GM18517 (cell line): ENCODE results near the gene CPSF4.

ENCODE experiments used
- ATAC-seq: cut with Tn5 transposase; IDR thresholded peaks from one replicate; pipeline ENCODE4 v1.9.1; 2021; ENCODE audit warnings: mild to moderate bottlenecking, moderate library complexity; ENCODE audit not compliant: unreplicated experiment

CPSF4 gene

GRCh38 chr7:99446096-99446495 lies 7.4 kb downstream of the CPSF4 start:
- no peak for ATAC-seq

GRCh38 chr7:99447943-99448342 lies 9.2 kb downstream of the CPSF4 start:
- ATAC-seq = no peak

GRCh38 chr7:99448855-99449254 lies 10.1 kb downstream of the CPSF4 start:
- no peak for ATAC-seq

- no peak for ATAC-seq
These were observed 10.6 kb downstream of the CPSF4 start for GRCh38 chr7:99449326-99449725.

- no peak for ATAC-seq
These were observed 13.2 kb downstream of the CPSF4 start for GRCh38 chr7:99451936-99452335.

- ATAC-seq = no peak
These were observed 13.8 kb downstream of the CPSF4 start for GRCh38 chr7:99452541-99452940.

GRCh38 chr7:99453105-99453504 lies 14.4 kb downstream of the CPSF4 start:
- ATAC-seq = no peak

GRCh38 chr7:99455874-99456273 lies 17.1 kb downstream of the CPSF4 start:
- ATAC-seq = no peak

- ATAC-seq = no peak
These were observed 17.5 kb downstream of the CPSF4 start for GRCh38 chr7:99456288-99456687.

- no peak for ATAC-seq
These were observed 18.4 kb downstream of the CPSF4 start for GRCh38 chr7:99457050-99457649.

- no peak for ATAC-seq
These were observed 19.1 kb downstream of the CPSF4 start for GRCh38 chr7:99457650-99458493.

- ATAC-seq = no peak
These were observed 20.3 kb downstream of the CPSF4 start for GRCh38 chr7:99459087-99459486.

GRCh38 chr7:99460651-99461050 lies 21.9 kb downstream of the CPSF4 start:
- no peak for ATAC-seq

GRCh38 chr7:99461221-99461620 lies 22.5 kb downstream of the CPSF4 start:
- no peak for ATAC-seq

- ATAC-seq = no peak
These were observed 26.7 kb downstream of the CPSF4 start for GRCh38 chr7:99465421-99465768.

GRCh38 chr7:99468336-99468918 lies 29.7 kb downstream of the CPSF4 start:
- no peak for ATAC-seq

- ATAC-seq = no peak
These were observed 30.8 kb downstream of the CPSF4 start for GRCh38 chr7:99469381-99470065.

- peak; percentile 73 for ATAC-seq
These were observed 34.0 kb downstream of the CPSF4 start, which contains the start of gene ZNF789 for GRCh38 chr7:99472561-99473314. ZNF789 (plus strand) TSS chr7:99472890; CDS start chr7:99476457, 3,567 bp downstream.

- ATAC-seq = peak; percentile 8
These were observed 34.5 kb downstream of the CPSF4 start for GRCh38 chr7:99473315-99473596.

- ATAC-seq = no peak
These were observed 37.4 kb downstream of the CPSF4 start for GRCh38 chr7:99476107-99476506.
